Measurements from ENCODE around the gene ADK.
"Not testable (repeated sequence)": the region's sequence is repeated elsewhere in the genome, so short reads cannot be mapped to it uniquely, and the experiment has no call there.

ADK gene

GRCh38 chr10:74244097-74244685, 93.2 kb downstream of the ADK start:
- no peak for DNase-seq

- no peak for DNase-seq
These were observed 93.8 kb downstream of the ADK start for GRCh38 chr10:74244807-74245206.

- no peak for DNase-seq
These were observed 95.5 kb downstream of the ADK start for GRCh38 chr10:74246495-74246894.

GRCh38 chr10:74249865-74250264, 98.8 kb downstream of the ADK start:
- no peak for DNase-seq

GRCh38 chr10:74255214-74255613, 104.2 kb downstream of the ADK start:
- no peak for DNase-seq

- no peak for DNase-seq
These were observed 104.9 kb downstream of the ADK start for GRCh38 chr10:74255888-74256357.

GRCh38 chr10:74262856-74263255, 111.8 kb downstream of the ADK start:
- DNase-seq: no peak

GRCh38 chr10:74263996-74264395, 113.0 kb downstream of the ADK start:
- DNase-seq: no peak

GRCh38 chr10:74272288-74272687, 121.3 kb downstream of the ADK start:
- no peak for DNase-seq

- no peak for DNase-seq
These were observed 124.8 kb downstream of the ADK start for GRCh38 chr10:74275755-74276290.

- no peak for DNase-seq
These were observed 125.4 kb downstream of the ADK start for GRCh38 chr10:74276416-74276815.

GRCh38 chr10:74282151-74282847, 131.3 kb downstream of the ADK start:
- DNase-seq: no peak

GRCh38 chr10:74282848-74283210, 131.8 kb downstream of the ADK start:
- DNase-seq: no peak

- no peak for DNase-seq
These were observed 138.2 kb downstream of the ADK start for GRCh38 chr10:74289188-74289587.

GRCh38 chr10:74289951-74290350, 138.9 kb downstream of the ADK start:
- DNase-seq: no peak

GRCh38 chr10:74290708-74291107, 139.7 kb downstream of the ADK start:
- no peak for DNase-seq

GRCh38 chr10:74292871-74293427, 141.9 kb downstream of the ADK start:
- DNase-seq: no peak

- no peak for DNase-seq
These were observed 142.8 kb downstream of the ADK start for GRCh38 chr10:74293686-74294371.

GRCh38 chr10:74297389-74298080, 146.5 kb downstream of the ADK start:
- no peak for DNase-seq

GRCh38 chr10:74300074-74300621, 149.1 kb downstream of the ADK start:
- not testable (repeated sequence) for DNase-seq

- no peak for DNase-seq
These were observed 149.6 kb downstream of the ADK start for GRCh38 chr10:74300666-74301065.

- no peak for DNase-seq
These were observed 154.7 kb downstream of the ADK start for GRCh38 chr10:74305730-74306129.
